Measurements from ENCODE around the gene FN1. TPM values are rescaled to one million over a fixed set of nuclear protein-coding genes. Genes with fewer than 3 reads are reported as not detected.

The FN1 gene
- total and polyA plus RNA-seq, 12 donors: 44.6 to 322 (median 110) TPM

DNA sequence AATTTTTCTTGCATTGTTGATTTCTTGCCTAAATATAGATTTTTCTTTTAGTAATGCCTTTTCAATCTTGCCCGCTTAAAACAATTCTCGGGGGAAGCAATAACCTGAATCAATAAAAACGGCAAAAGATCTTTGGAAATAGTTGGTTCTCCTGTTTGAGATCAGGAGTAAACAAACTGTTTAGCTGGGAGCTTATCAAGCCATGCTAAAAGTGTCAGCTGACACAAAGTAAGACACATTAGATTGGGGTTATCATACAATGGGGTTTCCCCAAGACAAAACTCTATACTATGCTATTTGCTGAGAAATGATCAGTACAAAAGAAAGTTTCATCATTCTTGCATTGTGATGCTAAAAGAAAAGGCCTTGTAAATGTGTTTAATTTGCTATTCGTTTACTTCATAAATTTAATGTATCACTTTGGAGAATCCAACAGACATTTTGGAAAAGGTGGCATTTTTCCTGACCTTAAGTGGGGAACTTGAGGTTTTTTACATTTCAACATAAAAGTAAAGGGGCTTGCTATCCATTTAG lies 77.5 kb downstream of the FN1 start:
- intact Hi-C loops (cut with DNase I): no loop called here
- no peaks in the 10 kb centered on the region for H3K4me1 ChIP-seq (replicated peaks in 1 of 2)
- no peaks in the 10 kb centered on the region for H3K9me3 ChIP-seq (replicated peaks in 1 of 3)
- H3K4me3 ChIP-seq: no peak overlapping the region
- H3K27ac ChIP-seq: no peak overlapping the region
- WGBS, 4 donors: 90 to 97% (median 92%) methylated on average over 4 of the region's 4 CpGs
- TF ChIP-seq, protein P1, sequence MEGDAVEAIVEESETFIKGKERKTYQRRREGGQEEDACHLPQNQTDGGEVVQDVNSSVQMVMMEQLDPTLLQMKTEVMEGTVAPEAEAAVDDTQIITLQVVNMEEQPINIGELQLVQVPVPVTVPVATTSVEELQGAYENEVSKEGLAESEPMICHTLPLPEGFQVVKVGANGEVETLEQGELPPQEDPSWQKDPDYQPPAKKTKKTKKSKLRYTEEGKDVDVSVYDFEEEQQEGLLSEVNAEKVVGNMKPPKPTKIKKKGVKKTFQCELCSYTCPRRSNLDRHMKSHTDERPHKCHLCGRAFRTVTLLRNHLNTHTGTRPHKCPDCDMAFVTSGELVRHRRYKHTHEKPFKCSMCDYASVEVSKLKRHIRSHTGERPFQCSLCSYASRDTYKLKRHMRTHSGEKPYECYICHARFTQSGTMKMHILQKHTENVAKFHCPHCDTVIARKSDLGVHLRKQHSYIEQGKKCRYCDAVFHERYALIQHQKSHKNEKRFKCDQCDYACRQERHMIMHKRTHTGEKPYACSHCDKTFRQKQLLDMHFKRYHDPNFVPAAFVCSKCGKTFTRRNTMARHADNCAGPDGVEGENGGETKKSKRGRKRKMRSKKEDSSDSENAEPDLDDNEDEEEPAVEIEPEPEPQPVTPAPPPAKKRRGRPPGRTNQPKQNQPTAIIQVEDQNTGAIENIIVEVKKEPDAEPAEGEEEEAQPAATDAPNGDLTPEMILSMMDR (IDR thresholded peaks at IDR 0.05): no peak
- no peak for TF ChIP-seq POLR2A (IDR thresholded peaks at IDR 0.05)
- no peaks in the 10 kb centered on the region for H3K27me3 ChIP-seq
- DNase-seq: no peak
- H3K36me3 ChIP-seq (replicated peaks in 1 of 2): peaks cover 0 to 3% of the 10 kb centered on the region in 2 donors

DNA sequence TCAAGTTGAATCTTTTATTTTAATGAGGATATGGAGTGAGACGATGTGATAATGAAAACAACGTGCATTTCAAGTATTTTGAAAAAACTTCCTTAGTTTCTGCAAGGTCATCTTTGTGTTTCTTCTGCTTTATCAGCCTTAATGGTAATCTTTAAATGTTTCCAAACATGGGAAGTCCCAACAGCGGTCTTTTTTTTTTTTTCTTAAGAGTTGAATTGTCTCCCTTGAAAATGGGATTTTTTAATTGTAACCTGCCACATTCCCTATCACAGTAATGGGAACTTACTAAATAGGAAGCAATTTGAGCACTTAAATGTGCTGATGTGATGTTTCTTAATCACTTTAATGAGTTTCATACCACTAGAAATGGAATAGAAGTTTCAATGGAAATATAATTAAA lies 78.2 kb downstream of the FN1 start:
- no peak for DNase-seq
- Histone ChIP-seq H3K4me3 (no peak overlapping the region), H3K36me3 (replicated peaks in 1 of 2) (no peaks in the 10 kb centered on the region), H3K27ac (no peak overlapping the region), H3K9me3 (replicated peaks in 1 of 3) (no peaks in the 10 kb centered on the region), H3K4me1 (replicated peaks in 1 of 2) (no peaks in the 10 kb centered on the region), H3K27me3 (no peaks in the 10 kb centered on the region)
- WGBS, 4 donors: 79 to 95% (median 82%) methylated on average over 3 of the region's 3 CpGs
- TF ChIP-seq, protein P1 (IDR thresholded peaks at IDR 0.05): no peak
- no peak for TF ChIP-seq POLR2A (IDR thresholded peaks at IDR 0.05)
- intact Hi-C loops (cut with DNase I): no loop called here

DNA sequence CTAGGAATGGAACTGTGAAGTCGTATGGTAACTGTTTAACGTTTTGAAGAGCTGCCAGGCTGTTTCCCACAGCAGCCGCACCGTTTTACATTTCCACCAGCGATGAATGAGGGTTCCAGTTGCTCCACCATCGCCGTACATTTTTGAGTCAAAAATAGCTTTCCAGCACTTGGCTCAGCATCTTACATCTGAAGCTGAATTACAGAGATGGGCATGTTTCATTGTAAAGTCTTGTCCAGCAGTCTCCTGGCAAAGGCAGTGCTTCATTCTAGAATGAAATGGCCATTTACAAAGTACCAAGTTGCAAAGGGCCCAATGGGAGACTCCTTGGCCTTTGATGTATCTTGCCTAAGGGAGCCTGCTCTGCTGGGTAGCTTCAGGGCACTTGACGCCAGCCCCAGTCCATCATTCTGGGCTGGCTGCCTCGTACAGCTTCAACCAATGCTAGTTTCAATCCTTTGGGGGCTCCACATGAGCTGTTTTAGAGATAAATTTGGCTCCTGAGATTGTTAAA lies 78.9 kb downstream of the FN1 start:
- H3K36me3 ChIP-seq (replicated peaks in 1 of 2): no peaks in the 10 kb centered on the region
- TF ChIP-seq, protein P1 (IDR thresholded peaks at IDR 0.05): no peak
- TF ChIP-seq POLR2A (IDR thresholded peaks at IDR 0.05): no peak
- no peaks in the 10 kb centered on the region for H3K9me3 ChIP-seq (replicated peaks in 1 of 3)
- WGBS, 4 donors: 91 to 94% (median 92%) methylated on average over 9 of the region's 9 CpGs
- no peak overlapping the region for H3K4me3 ChIP-seq
- H3K27me3 ChIP-seq: no peaks in the 10 kb centered on the region
- no peak for DNase-seq
- no peak overlapping the region for H3K27ac ChIP-seq
- intact Hi-C loops (cut with DNase I): no loop called here
- H3K4me1 ChIP-seq (replicated peaks in 1 of 2): no peaks in the 10 kb centered on the region

DNA sequence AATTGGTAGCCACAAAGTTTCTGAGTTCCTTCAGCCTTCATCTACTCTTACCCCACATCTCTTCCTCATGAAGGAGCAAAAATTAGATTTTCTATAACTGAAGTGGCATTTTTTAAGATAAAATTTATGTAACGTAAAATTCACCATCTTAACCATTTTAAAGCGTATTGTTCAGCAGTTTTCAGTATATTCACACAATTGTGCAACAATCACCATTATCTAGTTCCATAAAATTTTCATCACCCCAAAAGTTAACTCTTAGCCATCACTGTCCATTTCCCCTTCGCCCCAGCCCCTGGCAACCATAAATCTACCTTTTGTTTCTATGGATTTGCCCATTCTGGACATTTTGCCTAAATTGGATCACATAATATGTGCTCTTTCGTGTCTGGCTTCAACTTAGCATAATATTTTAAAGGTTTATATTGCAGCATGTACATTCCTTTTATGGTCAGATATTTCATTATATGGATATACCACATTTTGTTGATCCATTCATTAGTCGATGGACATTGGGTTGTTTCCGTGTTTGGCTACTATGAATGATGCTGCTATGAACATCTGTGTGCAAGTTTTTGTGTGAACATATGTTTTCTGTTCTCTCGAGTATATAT lies 79.4 kb downstream of the FN1 start:
- Histone ChIP-seq H3K4me3 (no peak overlapping the region), H3K27me3 (no peaks in the 10 kb centered on the region), H3K27ac (no peak overlapping the region), H3K9me3 (replicated peaks in 1 of 3) (no peaks in the 10 kb centered on the region), H3K4me1 (replicated peaks in 1 of 2) (no peaks in the 10 kb centered on the region), H3K36me3 (replicated peaks in 1 of 2) (no peaks in the 10 kb centered on the region)
- intact Hi-C loops (cut with DNase I): no loop called here
- no peak for TF ChIP-seq POLR2A (IDR thresholded peaks at IDR 0.05)
- TF ChIP-seq, protein P1 (IDR thresholded peaks at IDR 0.05): no peak
- DNase-seq: no peak
- WGBS, 4 donors: 94 to 97% (median 95%) methylated on average over 7 of the region's 7 CpGs
